ENCODE data around the gene CBL.

CBL gene

DNA sequence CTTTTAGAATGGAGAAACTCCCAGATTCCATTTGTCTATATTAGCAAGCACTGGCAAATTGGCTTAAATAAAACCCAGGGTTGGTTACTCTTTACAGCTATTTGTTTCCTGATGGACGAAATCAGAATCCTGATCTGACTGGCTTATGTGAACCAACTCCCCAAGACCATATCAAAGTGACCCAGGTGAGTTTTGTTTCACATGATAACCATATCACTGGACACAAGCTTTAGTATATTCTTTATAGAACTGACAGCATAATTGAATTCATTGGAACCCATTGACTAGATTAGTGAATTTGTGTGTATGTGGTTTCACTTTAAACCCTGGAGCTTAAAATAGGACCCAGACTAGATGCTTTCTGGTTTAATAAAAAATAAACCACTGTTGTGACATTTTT, 71.5 kb downstream of the CBL start:
- DNase-seq, result no peak

GRCh38 chr11:119282495-119282894, 76.4 kb downstream of the CBL start:
- no peak for DNase-seq

GRCh38 chr11:119284344-119285157, 78.4 kb downstream of the CBL start:
- peak; percentile 40 for DNase-seq

DNA sequence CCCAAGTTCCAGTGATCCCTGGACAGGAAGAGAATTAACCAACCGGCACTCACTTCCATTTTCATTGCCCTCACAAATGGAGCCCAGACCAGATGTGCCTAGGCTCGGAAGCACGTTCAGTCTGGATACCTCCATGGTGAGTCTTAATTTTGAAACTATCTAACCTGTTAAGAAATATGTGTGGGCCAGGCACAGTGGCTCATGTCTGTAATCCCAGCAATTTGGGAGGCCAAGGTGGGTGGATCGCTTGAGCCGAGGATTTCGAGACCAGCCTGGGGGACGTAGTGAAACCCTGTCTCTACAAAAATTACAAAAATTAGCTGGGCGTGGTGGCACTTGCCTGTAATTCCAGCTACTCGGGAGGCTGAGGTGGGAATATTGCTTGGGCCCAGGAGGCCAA, 79.3 kb downstream of the CBL start:
- no peak for DNase-seq

DNA sequence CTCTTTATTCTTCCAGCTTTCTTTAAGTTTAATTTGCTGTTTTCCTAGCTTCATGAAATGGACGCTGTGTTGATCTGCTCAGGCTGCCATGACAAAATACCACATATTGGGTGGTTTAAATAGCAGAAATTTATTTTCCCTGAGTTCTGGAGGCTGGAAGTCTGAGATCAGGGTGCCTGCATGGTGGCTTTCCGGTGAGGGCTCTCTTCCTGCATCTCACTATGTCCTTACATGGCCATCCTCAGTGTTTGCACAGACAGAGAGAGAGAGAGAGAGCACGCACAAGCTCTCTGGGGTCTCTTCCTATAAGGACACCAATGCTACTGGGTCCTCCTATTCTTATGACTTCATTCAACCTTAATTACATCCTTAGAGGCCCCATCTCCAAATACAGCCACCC, 82.1 kb downstream of the CBL start:
- DNase-seq, result no peak

- DNase-seq, result no peak
Measured at GRCh38 chr11:119290894-119291497, 84.9 kb downstream of the CBL start.

DNA sequence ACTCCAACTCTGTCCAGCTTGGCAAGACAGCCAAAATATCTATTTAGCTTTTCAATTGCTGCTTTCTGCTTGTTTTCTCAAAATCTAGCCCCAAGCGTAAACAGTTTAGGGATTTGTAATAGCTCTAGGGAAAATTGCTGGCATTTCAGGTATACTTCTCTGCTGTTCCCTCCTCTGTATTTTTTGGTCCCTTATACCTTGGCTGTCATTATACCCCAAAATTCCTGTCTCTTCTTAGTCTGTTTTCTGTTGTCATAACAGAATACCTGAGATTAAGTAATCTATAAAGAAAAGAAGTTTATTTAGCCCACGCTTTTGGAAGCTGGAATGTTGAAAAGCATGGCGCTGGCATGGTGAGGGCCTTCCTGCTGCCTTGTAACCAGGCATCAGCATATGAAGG, 87.3 kb downstream of the CBL start:
- DNase-seq, result no peak

DNA sequence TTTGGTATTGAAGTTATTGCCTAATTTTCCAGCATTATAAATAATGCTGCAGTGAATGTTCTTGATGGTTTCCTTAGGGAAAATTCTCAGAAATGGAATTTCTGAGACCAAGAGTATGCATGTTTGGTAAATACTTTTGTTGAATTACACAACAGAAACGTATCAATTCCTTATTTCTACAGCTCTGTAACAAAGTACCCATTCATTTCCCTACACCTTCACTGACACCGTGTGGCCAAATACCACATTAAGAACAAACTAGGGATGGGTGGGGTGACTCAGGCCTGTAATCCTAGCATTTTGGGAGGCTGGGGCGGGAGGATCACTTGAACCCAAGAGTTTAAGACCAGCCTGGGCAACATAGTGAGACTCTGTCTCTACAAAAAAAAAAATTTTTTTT, 89.0 kb downstream of the CBL start:
- DNase-seq, result peak; percentile 18

- DNase-seq, result no peak
Measured at GRCh38 chr11:119297938-119298337, 91.8 kb downstream of the CBL start.

DNA sequence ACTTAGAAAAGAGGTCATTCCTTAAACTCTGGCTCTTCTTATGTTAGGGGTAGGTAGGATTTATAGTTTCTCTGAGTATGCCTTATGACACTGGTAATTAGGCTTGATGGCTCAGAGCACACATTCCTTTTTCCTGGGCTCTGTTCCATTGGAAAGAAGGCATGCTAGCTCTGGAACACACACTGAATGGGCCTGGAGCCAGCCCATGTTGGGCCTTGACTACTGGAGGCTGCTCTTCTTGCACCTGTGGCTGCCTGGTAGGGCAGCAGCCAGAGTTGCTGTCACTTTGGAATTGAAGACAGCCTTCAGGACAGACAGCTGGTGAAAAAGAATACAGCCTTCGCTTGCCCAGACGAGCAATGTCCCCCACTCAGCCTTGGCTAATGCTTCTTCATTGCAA, 92.6 kb downstream of the CBL start:
- DNase-seq, result no peak

DNA sequence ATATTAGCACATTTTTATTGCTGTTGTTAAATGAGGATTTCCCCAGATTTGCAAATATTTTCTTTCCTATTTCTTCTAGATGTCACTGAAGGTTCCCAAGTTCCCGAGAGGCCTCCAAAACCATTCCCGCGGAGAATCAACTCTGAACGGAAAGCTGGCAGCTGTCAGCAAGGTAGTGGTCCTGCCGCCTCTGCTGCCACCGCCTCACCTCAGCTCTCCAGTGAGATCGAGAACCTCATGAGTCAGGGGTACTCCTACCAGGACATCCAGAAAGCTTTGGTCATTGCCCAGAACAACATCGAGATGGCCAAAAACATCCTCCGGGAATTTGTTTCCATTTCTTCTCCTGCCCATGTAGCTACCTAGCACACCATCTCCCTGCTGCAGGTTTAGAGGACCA, 93.3 kb downstream of the CBL start:
- DNase-seq, result no peak

DNA sequence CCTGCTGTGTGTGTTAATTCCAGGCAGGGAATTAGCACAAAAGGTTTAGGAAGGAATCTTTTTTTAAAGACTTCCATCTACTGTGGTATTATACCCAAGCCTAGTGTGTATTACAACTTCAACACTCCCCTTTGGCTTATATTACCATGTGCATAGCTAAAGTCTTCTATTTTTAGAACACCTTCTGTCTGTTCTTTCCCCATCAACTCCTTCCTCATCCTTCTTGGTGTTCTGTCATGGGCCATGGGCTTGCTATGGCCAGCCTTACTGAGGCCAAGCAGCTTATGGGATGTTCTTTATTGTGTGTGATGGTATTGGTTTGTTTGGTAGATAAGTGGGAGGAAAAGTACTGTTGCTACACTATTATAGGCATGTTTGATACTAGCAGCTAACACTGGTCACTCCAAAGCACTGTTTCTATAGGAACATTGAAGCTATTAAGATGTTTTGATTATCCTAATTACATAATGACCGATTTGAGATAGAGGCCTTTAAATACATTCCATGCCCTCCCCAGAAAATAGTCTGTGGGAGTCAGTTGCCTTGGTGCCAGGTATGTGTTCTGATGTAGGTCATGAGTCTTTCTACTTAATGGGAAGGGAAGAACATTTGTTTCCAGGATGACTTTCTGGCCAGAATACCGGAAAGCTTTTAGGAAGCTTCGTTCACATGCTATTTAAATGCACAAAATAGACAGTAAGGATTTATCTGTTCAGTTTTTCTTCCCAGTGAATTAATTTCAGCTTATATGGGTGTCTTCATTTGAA, 94.2 kb downstream of the CBL start:
- no peak for DNase-seq

DNA sequence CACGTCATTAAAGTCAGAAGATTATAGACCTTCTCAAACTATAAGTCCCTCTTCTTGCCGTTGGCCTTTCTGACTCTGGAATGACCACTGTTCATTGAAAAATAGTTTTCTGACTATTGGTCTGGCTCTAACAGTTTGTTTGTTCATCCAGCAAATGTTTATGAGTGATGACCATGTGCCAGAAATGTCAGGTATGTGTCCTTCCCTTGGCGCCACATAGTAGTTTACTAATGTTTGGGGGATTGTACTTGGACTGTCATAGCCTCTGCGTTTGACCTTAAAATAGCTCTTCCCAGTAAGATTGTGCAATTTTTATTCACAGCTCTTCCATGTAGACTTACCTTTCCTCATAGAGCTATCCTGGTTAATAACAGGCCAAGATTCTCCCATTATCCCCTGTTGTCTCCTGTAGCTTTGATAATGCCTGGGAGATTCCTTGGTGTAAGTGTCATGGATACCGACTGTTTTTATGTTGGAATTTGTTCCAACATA, 97.1 kb downstream of the CBL start:
- no peak for DNase-seq

DNA sequence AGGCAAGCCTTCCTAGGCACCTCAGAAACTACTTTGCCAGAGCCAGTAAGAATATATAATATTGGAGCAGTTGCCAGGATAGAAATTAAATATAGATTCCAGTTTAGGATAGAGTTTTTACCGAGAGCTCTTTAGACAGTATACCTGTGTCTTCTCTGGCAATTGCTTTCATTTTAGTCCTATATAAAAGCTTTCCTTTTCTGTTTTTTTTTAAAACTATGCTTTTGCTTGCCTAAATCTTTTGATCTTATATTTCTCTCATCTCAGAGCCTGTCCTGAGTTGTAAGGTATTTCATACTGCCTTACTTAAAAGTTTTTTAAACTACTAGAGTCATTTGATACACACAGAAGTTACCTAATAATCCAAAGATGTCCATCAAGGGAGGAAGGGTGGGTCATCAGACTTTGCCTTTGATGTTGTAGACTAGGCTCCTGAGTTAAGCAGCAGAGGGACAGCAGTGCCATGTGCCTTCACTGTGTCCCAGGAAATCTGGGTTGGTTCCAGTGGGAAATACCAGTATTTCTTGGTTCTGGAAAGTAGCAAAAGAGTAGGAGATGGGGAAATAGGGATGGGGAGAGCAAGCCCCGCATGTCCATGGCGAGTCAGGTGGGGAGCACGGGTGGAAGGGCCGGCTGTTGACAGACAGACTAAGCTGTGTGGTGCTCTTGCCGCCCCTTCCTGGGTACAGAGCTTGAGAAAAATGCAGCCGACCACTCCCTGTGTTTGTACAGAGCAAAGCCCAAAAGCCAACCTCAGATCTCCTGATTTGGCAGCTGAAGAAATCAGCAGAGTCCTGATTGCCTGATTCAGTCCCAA, 99.6 kb downstream of the CBL start:
- no peak for DNase-seq

DNA sequence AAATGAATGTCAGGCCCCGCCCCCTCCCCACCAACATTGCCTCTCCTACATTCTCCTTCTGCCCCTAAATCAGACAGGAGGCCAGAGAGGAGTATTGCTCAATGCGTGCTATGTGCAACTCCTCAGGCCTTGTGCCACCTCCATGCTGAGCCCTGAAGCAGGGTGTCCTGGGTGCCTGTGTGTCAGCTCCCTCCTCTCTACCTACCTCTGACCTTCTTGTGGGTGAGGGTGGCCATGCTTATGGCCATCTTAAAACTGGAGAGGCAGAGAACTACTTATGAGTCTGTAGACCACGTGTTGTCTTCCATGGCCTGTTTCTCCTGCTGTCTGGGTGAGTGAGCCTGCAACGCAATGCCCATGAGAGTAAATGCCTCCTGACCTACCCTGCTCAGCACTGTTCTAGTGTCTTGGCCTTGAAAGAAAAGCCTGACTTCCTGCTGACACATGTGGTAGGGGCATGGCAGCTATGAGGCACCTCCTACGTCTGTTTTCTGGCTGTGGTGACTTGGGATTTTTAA, 100.3 kb downstream of the CBL start:
- peak; percentile 50 for DNase-seq

DNA sequence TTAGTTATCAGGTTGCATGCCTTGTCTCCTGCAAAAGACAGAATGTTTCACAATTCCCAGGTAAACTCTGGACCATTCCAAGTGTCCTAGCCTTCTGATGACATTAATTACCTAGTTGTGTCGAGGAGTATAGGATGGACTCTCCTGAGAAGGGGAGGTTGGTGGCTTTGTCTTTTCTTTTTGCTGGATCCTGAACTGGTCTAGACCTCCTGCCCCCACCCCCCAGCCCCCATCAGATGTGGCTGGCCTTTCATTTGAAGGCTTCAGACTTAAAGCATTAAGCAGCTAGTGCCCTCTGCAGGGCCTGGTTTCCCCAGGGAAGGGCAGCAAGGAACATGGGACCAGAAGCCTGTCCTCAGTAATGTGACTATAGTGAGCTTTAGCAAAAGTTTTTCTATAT, 101.1 kb downstream of the CBL start:
- no peak for DNase-seq

GRCh38 chr11:119307974-119308373, 101.8 kb downstream of the CBL start:
- DNase-seq, result no peak

GRCh38 chr11:119309411-119309810, 103.3 kb downstream of the CBL start:
- no peak for DNase-seq

- no peak for DNase-seq
Measured at GRCh38 chr11:119309953-119310681, 104.0 kb downstream of the CBL start.

DNA sequence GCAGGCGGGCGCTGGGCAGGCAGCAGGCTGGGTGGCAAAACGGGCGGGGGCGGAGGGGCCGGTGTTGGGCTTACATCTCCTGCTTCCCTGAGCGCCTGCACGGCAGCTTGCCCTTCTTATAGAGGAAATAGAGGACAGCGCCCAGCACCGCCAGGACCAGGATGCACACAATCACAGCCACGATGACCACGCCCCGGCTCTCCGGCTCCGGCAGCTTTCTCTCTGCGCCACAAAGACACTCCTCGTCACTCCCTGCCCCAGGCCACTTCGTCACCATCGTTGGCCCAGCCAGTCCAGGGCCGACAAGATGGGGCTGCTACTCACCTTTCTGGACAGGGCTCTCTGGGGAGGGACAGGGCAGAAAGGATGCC, 104.5 kb downstream of the CBL start:
- no peak for DNase-seq

DNA sequence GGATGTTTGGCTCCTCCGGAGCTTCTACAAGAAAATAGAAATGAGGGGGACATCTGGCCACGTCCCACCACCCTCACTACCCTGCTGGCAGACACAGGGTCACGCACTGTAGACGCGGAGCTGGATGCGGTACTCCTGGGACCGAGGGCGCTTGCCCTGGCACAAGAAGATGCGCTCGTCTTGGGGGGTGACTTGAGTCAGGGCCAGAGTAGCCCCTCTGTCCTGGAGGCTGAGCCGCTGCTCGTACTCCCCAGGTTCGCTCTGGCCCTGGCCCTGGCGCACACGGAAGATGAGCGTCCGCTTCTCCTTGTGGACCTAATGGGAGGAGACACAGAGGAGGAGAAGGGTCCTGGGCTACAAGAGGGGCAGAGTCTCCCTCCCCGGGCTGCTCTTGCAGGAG, 108.6 kb downstream of the CBL start:
- no peak for DNase-seq

Data from fibroblast of skin of abdomen (primary cell).